H7 (cell line): ENCODE measurements around the gene B3GALNT2. TPM values are rescaled to one million over a fixed set of nuclear protein-coding genes. Genes with fewer than 3 reads are reported as not detected.

ENCODE experiments used
- DNase-seq: peaks from one replicate; pipeline ENCODE4 v3.0.0; 2012
- H3K27me3 ChIP-seq: 2 replicates; pipeline ENCODE4 v1.6.0; 2011; ENCODE audit warnings: mild to moderate bottlenecking, low read length; ENCODE audit not compliant: control insufficient read depth, insufficient read depth
- H3K36me3 ChIP-seq: replicated peaks from 2 replicates; pipeline ENCODE4 v1.5.1; 2011; ENCODE audit warnings: low read length; ENCODE audit not compliant: control insufficient read depth, insufficient read depth
- H3K4me3 ChIP-seq: 2 replicates; pipeline ENCODE4 v1.5.1; 2011; ENCODE audit warnings: low read depth, mild to moderate bottlenecking, control low read depth, low read length, moderate library complexity; ENCODE audit not compliant: insufficient read depth
- total RNA-seq: library from RNA; depleted of rRNA; stranded (reverse); fragments of >200 nt; shearing (Covaris generic); gene quantifications from 2 replicates; pipeline ENCODE4 v1.2.3, GENCODE V29; 2014

Gene B3GALNT2
- total RNA-seq, 1 experiment from 2014 or later, result 39.5 TPM

GRCh38 chr1:235417086-235417697, 87.1 kb downstream of the B3GALNT2 start:
- DNase-seq, result peak; percentile 74
- Histone ChIP-seq H3K4me3 (no peak overlapping the region), H3K27me3 (no peaks in the 10 kb centered on the region), H3K36me3 (no peaks in the 10 kb centered on the region; the same call in 1 of the 2 replicates)

DNA sequence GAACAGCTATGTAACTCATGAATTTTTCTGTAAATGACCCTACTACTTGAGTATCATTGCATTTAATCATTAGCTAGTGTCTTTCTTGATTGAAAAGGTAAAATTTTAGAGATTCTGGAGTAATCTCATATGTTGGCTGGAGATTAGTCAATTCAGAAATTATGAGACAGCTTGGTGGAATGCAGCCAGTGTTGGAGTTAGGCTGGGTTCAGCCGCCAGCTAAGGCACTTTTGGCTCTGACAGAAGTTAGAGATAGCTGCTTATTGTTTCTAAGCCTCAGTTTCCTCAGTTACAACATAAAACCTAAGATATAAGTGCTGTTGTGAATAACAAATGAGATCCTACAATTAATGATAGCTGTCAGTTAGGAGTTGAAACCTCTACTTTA, 87.6 kb downstream of the B3GALNT2 start:
- Histone ChIP-seq H3K27me3 (no peaks in the 10 kb centered on the region), H3K36me3 (no peaks in the 10 kb centered on the region; the same call in 1 of the 2 replicates), H3K4me3 (no peak overlapping the region)
- DNase-seq, result no peak

DNA sequence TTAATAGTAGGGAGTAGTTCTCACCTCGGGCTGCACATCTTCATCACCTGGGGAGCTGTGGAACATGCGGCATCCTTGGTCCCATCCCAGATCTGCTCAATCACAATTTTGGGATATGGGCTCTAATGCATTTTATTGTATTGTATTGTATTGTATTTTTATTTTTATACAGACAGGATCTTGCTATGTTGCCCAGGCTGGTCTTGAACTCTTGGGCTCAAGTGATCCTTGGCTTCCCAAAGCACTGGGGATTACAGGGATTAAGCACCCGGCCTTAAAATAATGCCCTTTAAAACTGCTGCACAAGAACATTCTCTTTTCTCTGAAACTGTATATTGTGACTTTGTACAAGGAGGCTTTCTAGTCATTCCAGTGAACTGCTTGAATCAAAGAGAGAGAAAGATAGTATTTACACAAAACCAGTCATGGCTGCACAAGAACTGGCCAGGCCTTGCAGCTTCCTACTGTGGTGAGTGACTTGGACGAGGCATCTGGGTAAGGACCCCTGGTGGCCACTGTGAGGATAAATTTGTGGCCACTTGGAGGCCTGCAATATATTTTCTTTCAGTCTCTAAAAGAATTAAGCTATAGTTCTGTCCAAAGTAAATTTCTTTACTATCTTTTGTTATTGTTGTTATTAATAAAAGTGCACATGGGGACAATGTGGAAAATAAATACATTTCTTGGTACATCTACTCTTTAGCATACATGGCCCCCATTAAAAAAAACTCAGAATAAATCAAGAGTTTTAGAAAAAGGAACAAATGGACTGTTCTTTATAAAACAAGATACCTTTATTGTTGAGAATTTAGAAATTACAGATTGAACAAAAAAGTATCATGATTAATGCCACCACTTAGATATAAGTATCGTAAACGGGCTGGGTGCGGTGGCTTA, 89.0 kb downstream of the B3GALNT2 start:
- Histone ChIP-seq H3K4me3 (no peak overlapping the region), H3K36me3 (no peaks in the 10 kb centered on the region; the same call in 1 of the 2 replicates), H3K27me3 (no peaks in the 10 kb centered on the region)
- DNase-seq, result peak; percentile 76

GRCh38 chr1:235411489-235412486, 92.5 kb downstream of the B3GALNT2 start:
- no peaks in the 10 kb centered on the region; the same call in 1 of the 2 replicates for H3K36me3 ChIP-seq
- H3K4me3 ChIP-seq, result no peak overlapping the region
- no peak for DNase-seq
- no peaks in the 10 kb centered on the region for H3K27me3 ChIP-seq

GRCh38 chr1:235410467-235410866, 93.8 kb downstream of the B3GALNT2 start:
- H3K27me3 ChIP-seq, result no peaks in the 10 kb centered on the region
- no peaks in the 10 kb centered on the region; the same call in 1 of the 2 replicates for H3K36me3 ChIP-seq
- no peak overlapping the region for H3K4me3 ChIP-seq
- no peak for DNase-seq

- no peaks in the 10 kb centered on the region; the same call in 1 of the 2 replicates for H3K36me3 ChIP-seq
- no peaks in the 10 kb centered on the region for H3K27me3 ChIP-seq
- H3K4me3 ChIP-seq, result no peak overlapping the region
- DNase-seq, result no peak
Observed at GRCh38 chr1:235409042-235409820, 95.0 kb downstream of the B3GALNT2 start.

GRCh38 chr1:235408503-235408960, 95.7 kb downstream of the B3GALNT2 start:
- Histone ChIP-seq H3K27me3 (no peaks in the 10 kb centered on the region), H3K36me3 (no peaks in the 10 kb centered on the region; the same call in 1 of the 2 replicates), H3K4me3 (no peak overlapping the region)
- DNase-seq, result no peak

- H3K27me3 ChIP-seq, result no peaks in the 10 kb centered on the region
- no peak for DNase-seq
- H3K36me3 ChIP-seq, result no peaks in the 10 kb centered on the region; the same call in 1 of the 2 replicates
- no peak overlapping the region for H3K4me3 ChIP-seq
Observed at GRCh38 chr1:235407419-235407818, 96.8 kb downstream of the B3GALNT2 start.

- no peak for DNase-seq
- no peaks in the 10 kb centered on the region; the same call in 1 of the 2 replicates for H3K36me3 ChIP-seq
- H3K4me3 ChIP-seq, result no peak overlapping the region
- no peaks in the 10 kb centered on the region for H3K27me3 ChIP-seq
Observed at GRCh38 chr1:235404190-235404589, 100.1 kb downstream of the B3GALNT2 start.

- no peaks in the 10 kb centered on the region; the same call in 1 of the 2 replicates for H3K36me3 ChIP-seq
- no peaks in the 10 kb centered on the region for H3K27me3 ChIP-seq
- DNase-seq, result no peak
- H3K4me3 ChIP-seq, result no peak overlapping the region
Observed at GRCh38 chr1:235403593-235403992, 100.7 kb downstream of the B3GALNT2 start.

GRCh38 chr1:235402457-235403200, 101.6 kb downstream of the B3GALNT2 start:
- H3K27me3 ChIP-seq, result no peaks in the 10 kb centered on the region
- DNase-seq, result no peak
- no peak overlapping the region for H3K4me3 ChIP-seq
- H3K36me3 ChIP-seq, result no peaks in the 10 kb centered on the region; the same call in 1 of the 2 replicates

- H3K36me3 ChIP-seq, result no peaks in the 10 kb centered on the region; the same call in 1 of the 2 replicates
- no peak overlapping the region for H3K4me3 ChIP-seq
- no peaks in the 10 kb centered on the region for H3K27me3 ChIP-seq
- no peak for DNase-seq
Observed at GRCh38 chr1:235401251-235401650, 103.0 kb downstream of the B3GALNT2 start.
